CD14-positive monocyte (primary cell): ENCODE measurements around the gene CSF2RB. TPM values are rescaled to one million over a fixed set of nuclear protein-coding genes. Genes with fewer than 3 reads are reported as not detected.
A peak's percentile ranks its signal among the peaks of the same experiment; 100 is the strongest.

Experiments
- DNase-seq, 3 donors: peaks; one replicate each; pipeline ENCODE4 v3.0.0-alpha.2; 2011 to 2022
- H2AFZ ChIP-seq: 2 replicates; pipeline ENCODE4 v1.6.0; 2012; ENCODE audit warnings: mild to moderate bottlenecking, low read depth, low read length, inconsistent platforms; ENCODE audit not compliant: insufficient read depth, poor library complexity, severe bottlenecking
- H3K27ac ChIP-seq, 2 donors: 1 replicate in 1 of 2; 2 replicates in 1 of 2; pipeline ENCODE4 v1.5.1; 2012 to 2013; ENCODE audit warnings: low read length in 2 of 2, control low read depth in 1 of 2, inconsistent platforms in 1 of 2, low read depth in 1 of 2, mild to moderate bottlenecking in 1 of 2
- H3K27me3 ChIP-seq, 2 donors: one replicate each; pipeline versions ENCODE4 v1.6.0 to v1.6.1; 2011 to 2013; ENCODE audit warnings: low read length in 2 of 2; ENCODE audit not compliant: control insufficient read depth in 2 of 2, insufficient read depth in 2 of 2
- H3K36me3 ChIP-seq, 2 donors: replicated peaks in 1 of 2; 1 replicate in 1 of 2; 2 replicates in 1 of 2; pipeline versions ENCODE4 v1.5.1 to v1.6.1; 2012 to 2013; ENCODE audit warnings: low read length in 2 of 2, control low read depth in 1 of 2, inconsistent platforms in 1 of 2, mild to moderate bottlenecking in 1 of 2; ENCODE audit not compliant: insufficient read depth in 2 of 2, control insufficient read depth in 1 of 2
- H3K4me1 ChIP-seq, 2 donors: 1 replicate in 1 of 2; 2 replicates in 1 of 2; pipeline versions ENCODE4 v1.5.1 to v1.6.1; 2012 to 2013; ENCODE audit warnings: low read length in 2 of 2, control low read depth in 1 of 2, inconsistent platforms in 1 of 2, mild to moderate bottlenecking in 1 of 2, moderate library complexity in 1 of 2; ENCODE audit not compliant: insufficient read depth in 2 of 2, control insufficient read depth in 1 of 2
- H3K4me2 ChIP-seq: replicated peaks from 2 replicates; pipeline ENCODE3; 2012; ENCODE audit warnings: low read length, moderate library complexity, mild to moderate bottlenecking; ENCODE audit not compliant: poor library complexity, severe bottlenecking; ENCODE audit errors: extremely low read depth
- H3K4me3 ChIP-seq, 3 experiments: fragments of 200-600 bp in 1 of 3; sonication (generic) in 1 of 3; replicated peaks in 1 of 3; 1 replicate in 2 of 3; 2 replicates in 1 of 3; pipeline ENCODE4 v1.5.1; 2011 to 2013; ENCODE audit warnings: low read length in 3 of 3, mild to moderate bottlenecking in 3 of 3, control low read depth in 2 of 3, low read depth in 2 of 3, inconsistent platforms in 1 of 3, moderate library complexity in 1 of 3
- H3K79me2 ChIP-seq: 2 replicates; pipeline ENCODE4 v1.6.0; 2012; ENCODE audit warnings: mild to moderate bottlenecking, control low read depth, inconsistent platforms, low read length, moderate library complexity; ENCODE audit not compliant: insufficient read depth
- H3K9ac ChIP-seq: 2 replicates; pipeline ENCODE4 v1.6.0; 2017; ENCODE audit warnings: low read length, mild to moderate bottlenecking; ENCODE audit not compliant: insufficient read depth, poor library complexity, severe bottlenecking
- H3K9me3 ChIP-seq, 2 donors: replicated peaks in 1 of 2; 1 replicate in 1 of 2; 2 replicates in 1 of 2; pipeline versions ENCODE4 v1.5.1 to v1.6.1; 2012 to 2013; ENCODE audit warnings: low read length in 2 of 2, control low read depth in 1 of 2; ENCODE audit not compliant: control insufficient read depth in 1 of 2, insufficient read depth in 1 of 2
- H4K20me1 ChIP-seq: 2 replicates; pipeline ENCODE4 v1.6.0; 2012; ENCODE audit warnings: mild to moderate bottlenecking, low read length, control low read depth, moderate library complexity; ENCODE audit not compliant: insufficient read depth
- H3K27ac Mint-ChIP-seq, 7 donors: one replicate each; pipeline ENCODE4 v1.8.0; 2020; ENCODE audit warnings: mild to moderate bottlenecking in 7 of 7, mixed read lengths in 7 of 7, moderate library complexity in 6 of 7, inconsistent platforms in 2 of 7
- H3K27me3 Mint-ChIP-seq, 3 donors: one replicate each; pipeline ENCODE4 v1.8.0; 2021 to 2022; ENCODE audit warnings: low read depth in 3 of 3, mild to moderate bottlenecking in 3 of 3, mixed read lengths in 3 of 3, moderate library complexity in 3 of 3, inconsistent platforms in 1 of 3
- H3K36me3 Mint-ChIP-seq, 2 donors: one replicate each; pipeline ENCODE4 v1.8.0; 2020; ENCODE audit warnings: mixed read lengths in 2 of 2, inconsistent platforms in 1 of 2, mild to moderate bottlenecking in 1 of 2
- H3K4me1 Mint-ChIP-seq: one replicate; pipeline ENCODE4 v1.8.0; 2020; ENCODE audit warnings: mild to moderate bottlenecking, mixed read lengths
- H3K4me3 Mint-ChIP-seq, 2 donors: one replicate each; pipeline ENCODE4 v1.8.0; 2020; ENCODE audit warnings: mild to moderate bottlenecking in 2 of 2, mixed read lengths in 2 of 2, moderate library complexity in 1 of 2
- H3K9me3 Mint-ChIP-seq, 7 donors: one replicate each; pipeline ENCODE4 v1.8.0; 2020 to 2022; ENCODE audit warnings: mixed read lengths in 7 of 7, mild to moderate bottlenecking in 6 of 7, moderate library complexity in 6 of 7, inconsistent platforms in 2 of 7
- WGBS: methylation state at CpG from one replicate; pipeline ENCODE4 v1.1.5; 2013; ENCODE audit warnings: missing lambda C conversion rate; ENCODE audit not compliant: insufficient coverage; 5-methylcytosine and 5-hydroxymethylcytosine counted together
- intact Hi-C, 2 donors: fragments of 100-400 bp; cut with micrococcal nuclease; formaldehyde crosslinking; loops; one replicate each; pipeline versions ENCODE4 v1.15.0 to v1.15.1; 2023
- polyA plus RNA-seq, 3 donors: library from polyadenylated mRNA; depleted of rRNA in 1 of 3; unstranded in 2 of 3; stranded (reverse) in 1 of 3; fragments of 300-500 nt in 2 of 3; fragments of >200 nt in 1 of 3; fragmentation: Illumina TruSeq in 2 of 3; gene quantifications; 1 replicate in 2 of 3; 2 replicates in 1 of 3; pipeline ENCODE4 v1.2.3, GENCODE V29; 2012 to 2021
- TF ChIP-seq, protein P1 (sequence below): fragments of 200-600 bp; IDR thresholded peaks from one replicate; pipeline ENCODE4 v1.8.0; 2022; ENCODE audit warnings: antibody characterized with exemption, mild to moderate bottlenecking

The CSF2RB gene
- polyA plus RNA-seq, 3 donors, result 29.9 to 91.1 (median 52.7) TPM

DNA sequence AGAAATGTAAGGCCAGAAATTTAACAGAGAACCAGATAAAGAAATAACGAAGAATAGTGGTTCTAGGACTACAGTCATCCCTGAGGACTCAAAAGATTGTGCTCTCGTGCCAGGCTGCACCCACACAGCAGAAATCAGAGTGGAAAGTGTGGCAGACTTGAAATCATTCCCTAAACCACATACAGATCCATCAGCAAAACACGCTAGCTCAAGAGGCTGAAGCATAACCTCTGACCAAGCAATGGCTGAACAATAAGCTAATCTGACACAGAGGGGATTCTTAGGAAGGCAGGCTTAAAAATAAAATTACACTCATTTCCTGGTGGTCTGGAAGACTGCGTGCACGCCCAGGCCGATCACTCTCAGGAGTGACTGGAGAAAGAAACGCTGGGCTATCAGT, 33.7 kb upstream of the CSF2RB start:
- H3K27ac Mint-ChIP-seq, result no peak overlapping the region
- H3K4me2 ChIP-seq, result no peak overlapping the region
- no peaks in the 10 kb centered on the region for H4K20me1 ChIP-seq
- TF ChIP-seq, protein P1, sequence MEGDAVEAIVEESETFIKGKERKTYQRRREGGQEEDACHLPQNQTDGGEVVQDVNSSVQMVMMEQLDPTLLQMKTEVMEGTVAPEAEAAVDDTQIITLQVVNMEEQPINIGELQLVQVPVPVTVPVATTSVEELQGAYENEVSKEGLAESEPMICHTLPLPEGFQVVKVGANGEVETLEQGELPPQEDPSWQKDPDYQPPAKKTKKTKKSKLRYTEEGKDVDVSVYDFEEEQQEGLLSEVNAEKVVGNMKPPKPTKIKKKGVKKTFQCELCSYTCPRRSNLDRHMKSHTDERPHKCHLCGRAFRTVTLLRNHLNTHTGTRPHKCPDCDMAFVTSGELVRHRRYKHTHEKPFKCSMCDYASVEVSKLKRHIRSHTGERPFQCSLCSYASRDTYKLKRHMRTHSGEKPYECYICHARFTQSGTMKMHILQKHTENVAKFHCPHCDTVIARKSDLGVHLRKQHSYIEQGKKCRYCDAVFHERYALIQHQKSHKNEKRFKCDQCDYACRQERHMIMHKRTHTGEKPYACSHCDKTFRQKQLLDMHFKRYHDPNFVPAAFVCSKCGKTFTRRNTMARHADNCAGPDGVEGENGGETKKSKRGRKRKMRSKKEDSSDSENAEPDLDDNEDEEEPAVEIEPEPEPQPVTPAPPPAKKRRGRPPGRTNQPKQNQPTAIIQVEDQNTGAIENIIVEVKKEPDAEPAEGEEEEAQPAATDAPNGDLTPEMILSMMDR, result no peak
- H3K79me2 ChIP-seq, result no peaks in the 10 kb centered on the region
- H3K4me3 ChIP-seq, result no peak overlapping the region
- H3K27me3 ChIP-seq, result no peaks in the 10 kb centered on the region
- no peak overlapping the region for H2AFZ ChIP-seq
- no peak overlapping the region for H3K9ac ChIP-seq
- H3K27me3 Mint-ChIP-seq, result peaks cover 1 to 3% (median 2%) of the 10 kb centered on the region in 3 donors
- H3K4me3 Mint-ChIP-seq, result no peak overlapping the region
- 100% methylated on average over 2 of the region's 7 CpGs for WGBS
- H3K9me3 ChIP-seq, result peaks cover 24 to 38% of the 10 kb centered on the region in 2 donors
- H3K36me3 Mint-ChIP-seq, result peaks cover 39 to 40% of the 10 kb centered on the region in 2 donors
- no peak overlapping the region for H3K27ac ChIP-seq
- H3K4me1 ChIP-seq, result peaks cover 13 to 16% of the 10 kb centered on the region in 2 donors
- peaks cover 34 to 41% of the 10 kb centered on the region in 2 donors for H3K36me3 ChIP-seq
- no peak for DNase-seq
- H3K9me3 Mint-ChIP-seq, result peaks cover 28 to 48% (median 42%) of the 10 kb centered on the region in 7 donors
- H3K4me1 Mint-ChIP-seq, result peaks cover 23% of the 10 kb centered on the region
- intact Hi-C loops, result no loop called here

DNA sequence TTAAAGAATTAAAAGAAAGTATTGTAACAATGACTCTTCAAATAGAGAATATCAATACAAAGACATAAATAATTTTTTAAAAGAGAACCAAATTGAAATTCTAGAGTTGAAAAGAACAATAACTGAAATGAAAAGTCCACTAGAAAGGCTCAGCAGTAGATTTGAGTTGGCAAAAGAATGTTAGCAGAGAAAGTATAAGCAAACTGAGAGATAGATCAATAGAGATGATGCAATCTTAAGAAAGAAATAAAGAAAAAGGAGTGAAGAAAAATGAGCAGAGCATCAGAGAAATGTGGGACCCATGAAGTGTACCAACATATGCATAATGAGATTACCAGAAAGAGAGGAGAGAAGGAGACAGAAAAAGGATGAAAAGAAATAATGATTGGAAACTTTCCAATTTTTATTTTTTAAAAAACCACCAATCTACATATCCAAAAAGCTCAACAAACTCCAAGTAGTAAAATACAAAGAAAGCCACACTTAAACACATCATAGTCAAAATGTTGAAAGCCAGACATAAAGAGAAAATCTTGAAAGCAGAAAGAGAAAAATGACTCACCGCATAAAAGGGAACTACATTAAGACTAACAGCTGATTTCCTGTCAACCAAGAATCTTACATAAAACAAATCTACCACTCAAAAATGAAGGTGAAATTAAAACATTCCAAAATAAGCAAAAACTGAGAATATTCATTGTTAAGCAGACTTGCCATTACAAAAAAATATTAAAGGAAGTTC, 31.8 kb upstream of the CSF2RB start:
- H3K4me1 Mint-ChIP-seq, result peaks cover 25% of the 10 kb centered on the region

More for the DNA sequence above, 31.8 kb upstream of the CSF2RB start:
- H3K4me2 ChIP-seq, result no peak overlapping the region
- no peak overlapping the region for H3K9ac ChIP-seq
- H3K4me3 Mint-ChIP-seq, result no peak overlapping the region
- H3K4me3 ChIP-seq, result no peak overlapping the region
- peak; percentile 46 to 70 (median 69) for DNase-seq
- H3K9me3 Mint-ChIP-seq, result peaks cover 28 to 48% (median 42%) of the 10 kb centered on the region in 7 donors
- H3K27ac Mint-ChIP-seq, result peak overlapping the region in 6 of 7 donors; percentile 7 to 72 (median 57)
- intact Hi-C loops, result no loop called here
- H3K27me3 Mint-ChIP-seq, result peaks cover 1 to 3% (median 2%) of the 10 kb centered on the region in 3 donors
- peak overlapping the region in 1 of 2 donors; percentile 2 for H3K27ac ChIP-seq
- no CpG with 5 or more reads among the region's 1 CpG for WGBS
- peaks cover 25 to 27% of the 10 kb centered on the region in 2 donors for H3K4me1 ChIP-seq
- no peaks in the 10 kb centered on the region for H4K20me1 ChIP-seq
- TF ChIP-seq, protein P1, result no peak
- no peaks in the 10 kb centered on the region for H3K79me2 ChIP-seq
- H3K9me3 ChIP-seq, result peaks cover 24 to 38% of the 10 kb centered on the region in 2 donors
- no peak overlapping the region for H2AFZ ChIP-seq
- H3K36me3 Mint-ChIP-seq, result peaks cover 21 to 23% of the 10 kb centered on the region in 2 donors
- H3K36me3 ChIP-seq, result peaks cover 17 to 22% of the 10 kb centered on the region in 2 donors
- no peaks in the 10 kb centered on the region for H3K27me3 ChIP-seq
